HCT116 (cell line): Measurements from ENCODE around the gene LOXL1. TPM values are rescaled to one million over a fixed set of nuclear protein-coding genes. Genes with fewer than 3 reads are reported as not detected.

Source experiments
- ATAC-seq: fragments of 200-7000 bp; cut with Tn5 transposase; 2 replicates; pipeline ENCODE4 v1.9.1; 2020; ENCODE audit warnings: mild to moderate bottlenecking, moderate library complexity
- BruUV-seq: library from RNA; stranded (reverse); fragments of 400-500 nt; replicated peaks from 2 replicates; lab custom pipeline; 2021; lab: Mats Ljungman, UMichigan
- CTCF ChIA-PET: fragments of 300-600 bp; sonication (Branson Sonifier 250); formaldehyde crosslinking; loops from one replicate; lab custom pipeline; 2021; ENCODE audit warnings: antibody characterized with exemption; lab: Charles Lee
- POLR2A ChIA-PET: fragments of 300-600, 350-600 bp; sonication (Branson Sonifier 250); formaldehyde crosslinking; loops from one replicate; lab custom pipeline; 2021; ENCODE audit warnings: antibody characterized with exemption; lab: Charles Lee
- RAD21 ChIA-PET, 2 experiments: fragments of 300-600 bp; sonication (Branson Sonifier 250); formaldehyde crosslinking; loops; one replicate each; lab custom pipeline; 2023; ENCODE audit warnings: low total read pairs in 2 of 2; ENCODE audit not compliant: uncharacterized antibody in 2 of 2, unreplicated experiment in 2 of 2, low non-redundant PET in 1 of 2; lab: Charles Lee
- DNase-seq: peaks from one replicate; pipeline ENCODE4 v3.0.0-alpha.2; 2010; ENCODE audit warnings: low read depth, low spot score
- H2AFZ ChIP-seq: fragments of 200-600 bp; shearing (Covaris generic), sonication (generic); 2 replicates; pipeline ENCODE4 v1.6.1; 2017; ENCODE audit warnings: low read depth, mixed run types, mixed read lengths, antibody characterized with exemption, low read length; ENCODE audit not compliant: poor library complexity, severe bottlenecking
- H3K27ac ChIP-seq: 2 replicates; pipeline ENCODE4 v1.5.1; 2012; ENCODE audit warnings: low read depth, low read length
- H3K27me3 ChIP-seq: fragments of 200-600 bp; sonication (generic); 2 replicates; pipeline ENCODE4 v1.6.1; 2016; ENCODE audit warnings: mixed run types, low read length, mixed read lengths; ENCODE audit not compliant: insufficient read depth
- H3K36me3 ChIP-seq, 2 experiments: fragments of 200-500 bp in 1 of 2; fragments of 200-600 bp in 1 of 2; sonication (Bioruptor generic) in 1 of 2; sonication (generic) in 1 of 2; 2 replicates each; pipeline versions ENCODE4 v1.5.1 to v1.6.1; 2014 to 2016; ENCODE audit warnings: low read length in 2 of 2, inconsistent platforms in 1 of 2, mixed read lengths in 1 of 2, mixed run types in 1 of 2; ENCODE audit not compliant: insufficient read depth in 2 of 2, control insufficient read depth in 1 of 2
- H3K4me1 ChIP-seq, 2 experiments: fragments of 200-600 bp in 1 of 2; sonication (generic) in 1 of 2; 2 replicates each; pipeline versions ENCODE4 v1.5.1 to v1.6.1; 2012 to 2017; ENCODE audit warnings: low read length in 2 of 2, inconsistent platforms in 1 of 2, mild to moderate bottlenecking in 1 of 2, mixed read lengths in 1 of 2, mixed run types in 1 of 2, moderate library complexity in 1 of 2; ENCODE audit not compliant: insufficient read depth in 2 of 2, control insufficient read depth in 1 of 2
- H3K4me2 ChIP-seq: fragments of 200-600 bp; sonication (generic); 2 replicates; pipeline ENCODE4 v1.6.1; 2017; ENCODE audit warnings: mixed run types, low read length, mixed read lengths
- H3K4me3 ChIP-seq, 2 experiments: fragments of 200-600 bp in 1 of 2; sonication (generic) in 1 of 2; replicated peaks in 1 of 2; 2 replicates each; pipeline ENCODE4 v1.5.1; 2011 to 2016; ENCODE audit warnings: low read length in 2 of 2, control low read depth in 1 of 2, low read depth in 1 of 2, mild to moderate bottlenecking in 1 of 2, mixed read lengths in 1 of 2, mixed run types in 1 of 2
- H3K79me2 ChIP-seq: fragments of 200-600 bp; sonication (generic); 2 replicates; pipeline ENCODE4 v1.6.1; 2017; ENCODE audit warnings: mild to moderate bottlenecking, mixed run types, low read length, moderate library complexity, mixed read lengths; ENCODE audit not compliant: insufficient read depth
- H3K9ac ChIP-seq: fragments of 200-600 bp; sonication (generic); 2 replicates; pipeline ENCODE4 v1.6.1; 2016; ENCODE audit warnings: low read length, mixed read lengths
- H3K9me2 ChIP-seq: fragments of 200-600 bp; sonication (generic), shearing (Covaris generic); 2 replicates; pipeline ENCODE4 v1.6.1; 2017; ENCODE audit warnings: mixed run types, mild to moderate bottlenecking, moderate library complexity; ENCODE audit not compliant: insufficient read depth
- H3K9me3 ChIP-seq, 2 experiments: fragments of 200-500 bp in 1 of 2; fragments of 200-600 bp in 1 of 2; sonication (Bioruptor generic) in 1 of 2; sonication (generic) in 1 of 2; 2 replicates each; pipeline ENCODE4 v1.6.1; 2014 to 2017; ENCODE audit warnings: low read length in 2 of 2, mixed read lengths in 2 of 2, inconsistent platforms in 1 of 2, low read depth in 1 of 2, mild to moderate bottlenecking in 1 of 2, mixed run types in 1 of 2, moderate library complexity in 1 of 2; ENCODE audit not compliant: control insufficient read depth in 1 of 2, insufficient read depth in 1 of 2
- H4K20me1 ChIP-seq: fragments of 200-600 bp; sonication (generic), shearing (Covaris generic); 2 replicates; pipeline ENCODE4 v1.6.1; 2017; ENCODE audit warnings: mixed run types, mild to moderate bottlenecking, moderate library complexity; ENCODE audit not compliant: insufficient read depth
- ATF3 ChIP-seq: IDR thresholded peaks from 2 replicates; pipeline ENCODE4 v1.6.1; 2012
- CBX3 ChIP-seq: IDR thresholded peaks from 2 replicates; pipeline ENCODE4 v1.6.1; 2012; ENCODE audit warnings: low read depth
- EGR1 ChIP-seq: IDR thresholded peaks from 2 replicates; pipeline ENCODE4 v1.6.1; 2012; ENCODE audit warnings: low read depth
- EZH2 ChIP-seq: fragments of 200-600 bp; sonication (generic); IDR thresholded peaks from 2 replicates; pipeline ENCODE4 v1.6.1; 2017; ENCODE audit warnings: antibody characterized with exemption, mixed run types
- POLR2A ChIP-seq: IDR thresholded peaks from 2 replicates; pipeline ENCODE4 v1.7.0; 2011; ENCODE audit warnings: borderline replicate concordance; ENCODE audit not compliant: insufficient read depth, insufficient read length; ENCODE audit errors: extremely low read depth
- SP1 ChIP-seq: IDR thresholded peaks from 2 replicates; pipeline ENCODE4 v1.6.1; 2012; ENCODE audit warnings: low read depth
- SRF ChIP-seq: IDR thresholded peaks from 2 replicates; pipeline ENCODE4 v1.6.1; 2012; ENCODE audit warnings: low read depth
- YY1 ChIP-seq: IDR thresholded peaks from 2 replicates; pipeline ENCODE4 v1.6.1; 2011; ENCODE audit warnings: low read length, low read depth, moderate library complexity, mild to moderate bottlenecking; ENCODE audit not compliant: insufficient replicate concordance; ENCODE audit errors: extremely low read depth
- ZBTB33 ChIP-seq: IDR thresholded peaks from 2 replicates; pipeline ENCODE4 v1.6.1; 2011; ENCODE audit warnings: mild to moderate bottlenecking, low read length, moderate library complexity; ENCODE audit not compliant: insufficient replicate concordance; ENCODE audit errors: extremely low read depth
- ZNF274 ChIP-seq: fragments of 200-500 bp; sonication (Bioruptor generic); IDR thresholded peaks from 2 replicates; pipeline ENCODE4 v1.6.1; 2014; ENCODE audit warnings: mild to moderate bottlenecking, low read depth, low read length, inconsistent platforms
- intact Hi-C: fragments of 100-400 bp; cut with micrococcal nuclease; formaldehyde crosslinking; loops from 2 replicates; pipeline ENCODE4 v1.10.0; 2022
- total RNA-seq: library from RNA; stranded (reverse); gene quantifications from one replicate; pipeline ENCODE4 v1.2.1, GENCODE V29; 2021; ENCODE audit not compliant: unreplicated experiment

The LOXL1 gene
- total RNA-seq, 1 experiment from 2014 or later, result 14.9 TPM

GRCh38 chr15:73955326-73955725, 29.1 kb downstream of the LOXL1 start:
- POLR2A ChIA-PET, result no interaction called here
- no peak overlapping the region for H3K27ac ChIP-seq
- no peaks in the 10 kb centered on the region for H4K20me1 ChIP-seq
- H3K27me3 ChIP-seq, result no peaks in the 10 kb centered on the region
- no peaks in the 10 kb centered on the region for H3K9me2 ChIP-seq
- ATAC-seq (no peak), DNase-seq (no peak)
- H3K79me2 ChIP-seq, result no peaks in the 10 kb centered on the region
- intact Hi-C loops, result no loop called here
- BruUV-seq, result no TSS peak
- CTCF ChIA-PET, result no interaction called here
- no peak overlapping the region for H3K9ac ChIP-seq
- no peak overlapping the region for H3K4me3 ChIP-seq
- peaks cover 16 to 40% of the 10 kb centered on the region in 2 experiments for H3K4me1 ChIP-seq
- no peak overlapping the region for H3K4me2 ChIP-seq
- RAD21 ChIA-PET, result no interaction called here
- no peak overlapping the region for H2AFZ ChIP-seq
- H3K36me3 ChIP-seq, result no peaks in the 10 kb centered on the region
- TF ChIP-seq YY1 (no peak), ZBTB33 (no peak), ATF3 (no peak), ZNF274 (no peak), SP1 (no peak), POLR2A (no peak), EGR1 (no peak), CBX3 (no peak), EZH2 (no peak), SRF (no peak)
- no peaks in the 10 kb centered on the region for H3K9me3 ChIP-seq
